ENCODE measurements around the gene CTNNA3.

DNA sequence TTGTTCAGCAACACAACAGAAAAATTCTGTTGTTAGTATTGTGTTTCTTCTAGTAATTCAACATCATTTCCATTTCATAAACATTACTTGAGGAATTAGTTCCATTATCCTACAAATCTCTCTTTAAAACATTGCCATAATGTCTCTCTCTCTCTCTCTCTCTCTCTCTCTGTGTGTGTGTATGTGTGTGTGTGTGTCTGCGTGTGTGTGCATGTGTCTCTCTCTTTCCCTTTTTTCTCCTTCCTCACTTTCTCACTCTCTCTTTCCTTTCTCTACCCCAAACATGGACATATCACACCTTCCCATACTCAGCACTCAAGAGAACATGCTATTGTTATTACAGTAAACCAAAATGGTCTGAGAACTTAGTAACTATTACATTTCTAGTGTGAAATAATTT, 753.6 kb downstream of the CTNNA3 start:
- TF ChIP-seq, protein P1, sequence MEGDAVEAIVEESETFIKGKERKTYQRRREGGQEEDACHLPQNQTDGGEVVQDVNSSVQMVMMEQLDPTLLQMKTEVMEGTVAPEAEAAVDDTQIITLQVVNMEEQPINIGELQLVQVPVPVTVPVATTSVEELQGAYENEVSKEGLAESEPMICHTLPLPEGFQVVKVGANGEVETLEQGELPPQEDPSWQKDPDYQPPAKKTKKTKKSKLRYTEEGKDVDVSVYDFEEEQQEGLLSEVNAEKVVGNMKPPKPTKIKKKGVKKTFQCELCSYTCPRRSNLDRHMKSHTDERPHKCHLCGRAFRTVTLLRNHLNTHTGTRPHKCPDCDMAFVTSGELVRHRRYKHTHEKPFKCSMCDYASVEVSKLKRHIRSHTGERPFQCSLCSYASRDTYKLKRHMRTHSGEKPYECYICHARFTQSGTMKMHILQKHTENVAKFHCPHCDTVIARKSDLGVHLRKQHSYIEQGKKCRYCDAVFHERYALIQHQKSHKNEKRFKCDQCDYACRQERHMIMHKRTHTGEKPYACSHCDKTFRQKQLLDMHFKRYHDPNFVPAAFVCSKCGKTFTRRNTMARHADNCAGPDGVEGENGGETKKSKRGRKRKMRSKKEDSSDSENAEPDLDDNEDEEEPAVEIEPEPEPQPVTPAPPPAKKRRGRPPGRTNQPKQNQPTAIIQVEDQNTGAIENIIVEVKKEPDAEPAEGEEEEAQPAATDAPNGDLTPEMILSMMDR (IDR thresholded peaks at IDR 0.05 in 8 of 11, conservative IDR thresholded peaks at IDR 0.05 in 3 of 11): no peak
- TF ChIP-seq POLR2AphosphoS5 (IDR thresholded peaks at IDR 0.05): no peak

All from spleen (tissue), 7 donors.